HEK293 (cell line): ENCODE data around the gene HIP1.
"Not testable (repeated sequence)": the region's sequence is repeated elsewhere in the genome, so short reads cannot be mapped to it uniquely, and the experiment has no call there.

ENCODE experiments used
- CTCF ChIA-PET: fragments of 350-600 bp; formaldehyde crosslinking; extraction: SDS; loops from one replicate; lab custom pipeline; 2021; ENCODE audit warnings: antibody characterized with exemption; lab: Yijun Ruan, JAX
- POLR2A ChIA-PET: fragments of 300-600 bp; formaldehyde crosslinking; extraction: SDS; loops from one replicate; lab custom pipeline; 2020; ENCODE audit warnings: antibody characterized with exemption, inconsistent platforms; lab: Yijun Ruan, JAX
- H3K27ac ChIP-seq: fragments of 200-500 bp; sonication (Bioruptor generic); 2 replicates; pipeline ENCODE4 v1.5.1; 2014; ENCODE audit warnings: low read depth, low read length, control low read depth, inconsistent platforms; ENCODE audit errors: extremely low read depth
- H3K36me3 ChIP-seq, 2 experiments: fragments of 200-500 bp in 1 of 2; sonication (Bioruptor generic) in 1 of 2; 1 replicate in 1 of 2; 2 replicates in 1 of 2; pipeline ENCODE4 v1.5.1; 2014 to 2017; ENCODE audit warnings: inconsistent platforms in 2 of 2, low read length in 2 of 2; ENCODE audit not compliant: control insufficient read depth in 2 of 2, insufficient read depth in 1 of 2
- H3K4me1 ChIP-seq: fragments of 200-500 bp; sonication (Bioruptor generic); 2 replicates; pipeline ENCODE4 v1.5.1; 2014; ENCODE audit warnings: mild to moderate bottlenecking, low read length, inconsistent platforms; ENCODE audit not compliant: control insufficient read depth, insufficient read depth
- H3K4me3 ChIP-seq: 2 replicates; pipeline ENCODE4 v1.5.1; 2011; ENCODE audit warnings: low read depth, mild to moderate bottlenecking, control low read depth, low read length, moderate library complexity
- H3K9me3 ChIP-seq: fragments of 200-500 bp; sonication (Bioruptor generic); 2 replicates; pipeline ENCODE4 v1.5.1; 2014; ENCODE audit warnings: low read depth, low read length, inconsistent platforms; ENCODE audit not compliant: control insufficient read depth, insufficient read depth
- GLIS1 ChIP-seq: fragments of 450-650 bp; formaldehyde crosslinking; IDR thresholded peaks from 2 replicates; pipeline ENCODE4 v1.5.1; 2016; ENCODE audit warnings: missing biosample characterization, missing genetic modification characterization
- HOXD13 ChIP-seq: sonication (generic); formaldehyde crosslinking; IDR thresholded peaks from 2 replicates; pipeline ENCODE4 v1.8.0; 2022; ENCODE audit warnings: missing genetic modification reagents, borderline replicate concordance
- KLF8 ChIP-seq: fragments of 450-650 bp; formaldehyde crosslinking; IDR thresholded peaks from 2 replicates; pipeline ENCODE4 v1.5.1; 2016; ENCODE audit warnings: missing biosample characterization, missing genetic modification characterization
- MEIS1 ChIP-seq: sonication (generic); formaldehyde crosslinking; IDR thresholded peaks from 2 replicates; pipeline ENCODE4 v1.8.1; 2022; ENCODE audit warnings: missing genetic modification reagents, mild to moderate bottlenecking, borderline replicate concordance
- YY1 ChIP-seq: fragments of 450-650 bp; formaldehyde crosslinking; IDR thresholded peaks from 2 replicates; pipeline ENCODE4 v1.5.1; 2018; ENCODE audit warnings: missing biosample characterization, missing genetic modification characterization
- ZBTB7A ChIP-seq: fragments of 450-650 bp; formaldehyde crosslinking; IDR thresholded peaks from 2 replicates; pipeline ENCODE4 v1.5.1; 2016; ENCODE audit warnings: low read depth, missing biosample characterization, missing genetic modification characterization
- ZFP37 ChIP-seq: fragments of 450-650 bp; formaldehyde crosslinking; IDR thresholded peaks from 2 replicates; pipeline ENCODE4 v1.5.1; 2016; ENCODE audit warnings: missing biosample characterization, missing genetic modification characterization
- ZFP69B ChIP-seq: fragments of 450-650 bp; formaldehyde crosslinking; IDR thresholded peaks from 2 replicates; pipeline ENCODE4 v1.5.1; 2016; ENCODE audit warnings: missing biosample characterization, missing genetic modification characterization
- ZNF133 ChIP-seq: fragments of 450-650 bp; formaldehyde crosslinking; IDR thresholded peaks from 2 replicates; pipeline ENCODE4 v1.5.1; 2016; ENCODE audit warnings: missing biosample characterization, missing genetic modification characterization
- ZNF16 ChIP-seq: fragments of 450-650 bp; formaldehyde crosslinking; IDR thresholded peaks from 2 replicates; pipeline ENCODE4 v1.5.1; 2016; ENCODE audit warnings: low read depth, missing biosample characterization, missing genetic modification characterization
- ZNF248 ChIP-seq: fragments of 450-650 bp; formaldehyde crosslinking; IDR thresholded peaks from 2 replicates; pipeline ENCODE4 v1.5.1; 2017; ENCODE audit warnings: missing biosample characterization, missing genetic modification characterization
- ZNF292 ChIP-seq: fragments of 450-650 bp; formaldehyde crosslinking; IDR thresholded peaks from 2 replicates; pipeline ENCODE4 v1.5.1; 2016; ENCODE audit warnings: low read depth, missing biosample characterization, missing genetic modification characterization, borderline replicate concordance
- ZNF391 ChIP-seq: fragments of 450-650 bp; formaldehyde crosslinking; IDR thresholded peaks from 2 replicates; pipeline ENCODE4 v1.5.1; 2016; ENCODE audit warnings: low read depth, missing biosample characterization, missing genetic modification characterization, borderline replicate concordance
- ZNF544 ChIP-seq: fragments of 450-650 bp; formaldehyde crosslinking; IDR thresholded peaks from 2 replicates; pipeline ENCODE4 v1.5.0; 2017; ENCODE audit warnings: missing biosample characterization, missing genetic modification characterization
- ZNF571 ChIP-seq: fragments of 450-650 bp; formaldehyde crosslinking; IDR thresholded peaks from 2 replicates; pipeline ENCODE4 v1.5.0; 2017; ENCODE audit warnings: missing biosample characterization, missing genetic modification characterization
- ZNF660 ChIP-seq: fragments of 450-650 bp; IDR thresholded peaks from 2 replicates; pipeline ENCODE4 v1.5.1; 2018; ENCODE audit warnings: missing biosample characterization, mild to moderate bottlenecking, missing genetic modification characterization
- ZNF670 ChIP-seq: fragments of 450-650 bp; formaldehyde crosslinking; IDR thresholded peaks from 2 replicates; pipeline ENCODE4 v1.5.1; 2016; ENCODE audit warnings: missing biosample characterization, missing genetic modification characterization, low read depth
- ZNF677 ChIP-seq: fragments of 450-650 bp; IDR thresholded peaks from 2 replicates; pipeline ENCODE4 v1.5.0; 2018; ENCODE audit warnings: missing biosample characterization, mild to moderate bottlenecking, missing genetic modification characterization, moderate library complexity
- ZSCAN4 ChIP-seq: fragments of 450-650 bp; formaldehyde crosslinking; IDR thresholded peaks from 2 replicates; pipeline ENCODE4 v1.5.1; 2017; ENCODE audit warnings: missing biosample characterization, missing genetic modification characterization
- TF ChIP-seq, protein P1 (sequence below): fragments of 450-650 bp; formaldehyde crosslinking; IDR thresholded peaks from 2 replicates; pipeline ENCODE4 v1.5.1; 2016; ENCODE audit warnings: missing biosample characterization, missing genetic modification characterization
- TF ChIP-seq, protein P2 (sequence below): fragments of 450-650 bp; formaldehyde crosslinking; IDR thresholded peaks from 2 replicates; pipeline ENCODE4 v1.5.1; 2016; ENCODE audit warnings: missing biosample characterization, missing genetic modification characterization
- TF ChIP-seq, protein P3 (sequence below): fragments of 450-650 bp; formaldehyde crosslinking; IDR thresholded peaks from 2 replicates; pipeline ENCODE4 v1.5.1; 2016; ENCODE audit warnings: missing biosample characterization, missing genetic modification characterization
- TF ChIP-seq, protein P4 (sequence below): fragments of 450-650 bp; formaldehyde crosslinking; IDR thresholded peaks from 2 replicates; pipeline ENCODE4 v1.5.1; 2016; ENCODE audit warnings: missing biosample characterization, missing genetic modification characterization

HIP1 gene

GRCh38 chr7:75609416-75609815 is 129.3 kb downstream of the HIP1 start:
- H3K9me3 ChIP-seq, CTCF ChIA-PET, H3K4me3 ChIP-seq, H3K36me3 ChIP-seq, POLR2A ChIA-PET, H3K4me1 ChIP-seq, H3K27ac ChIP-seq: not testable (repeated sequence)

- H3K4me3 ChIP-seq, result no peak overlapping the region
- H3K9me3 ChIP-seq, result no peaks in the 10 kb centered on the region
- ChIA-PET CTCF (no interaction called here), POLR2A (no interaction called here)
- peaks cover 2% of the 10 kb centered on the region; the same call in 1 of the 2 replicates for H3K4me1 ChIP-seq
- no peaks in the 10 kb centered on the region for H3K36me3 ChIP-seq
- no peak overlapping the region for H3K27ac ChIP-seq
- TF ChIP-seq ZNF571 (tag by site-specific recombination), result no peak
- TF ChIP-seq ZNF677 (tag by site-specific recombination), result no peak
- peak; percentile 84 for TF ChIP-seq ZNF16 (tag by site-specific recombination)
- TF ChIP-seq ZNF670 (tag by site-specific recombination), result no peak
- no peak for TF ChIP-seq ZSCAN4
- no peak for TF ChIP-seq ZNF248
These were observed 130.2 kb downstream of the HIP1 start for GRCh38 chr7:75608451-75609122.

DNA sequence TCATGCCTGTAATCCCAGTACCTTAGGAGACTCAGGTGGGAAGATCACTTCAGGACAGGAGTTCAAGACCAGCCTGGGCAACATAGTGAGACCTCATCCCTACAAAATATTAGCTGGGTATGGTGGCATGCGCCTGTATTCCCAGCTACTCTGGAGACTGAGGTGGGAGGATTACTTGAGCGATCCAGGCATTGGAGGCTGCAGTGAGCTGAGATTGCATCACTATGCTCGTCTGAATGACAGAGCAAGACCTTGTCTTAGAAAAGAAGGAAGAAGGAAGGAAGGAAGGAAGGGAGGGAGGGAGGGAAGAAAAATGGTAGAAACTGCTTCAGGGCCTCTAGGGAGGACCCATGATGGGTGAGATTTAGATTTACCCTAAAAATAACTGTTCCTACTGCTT is 134.3 kb downstream of the HIP1 start:
- H3K9me3 ChIP-seq, result no peaks in the 10 kb centered on the region
- CTCF ChIA-PET, result no interaction called here
- H3K36me3 ChIP-seq, result no peaks in the 10 kb centered on the region; a peak in 1 of 3 replicates
- POLR2A ChIA-PET, result no interaction called here
- H3K4me1 ChIP-seq, result peaks cover 2% of the 10 kb centered on the region; the same call in 1 of the 2 replicates
- no peak overlapping the region for H3K27ac ChIP-seq
- H3K4me3 ChIP-seq, result no peak overlapping the region
- no peak for TF ChIP-seq ZNF16 (tag by site-specific recombination)
- TF ChIP-seq, protein P1, sequence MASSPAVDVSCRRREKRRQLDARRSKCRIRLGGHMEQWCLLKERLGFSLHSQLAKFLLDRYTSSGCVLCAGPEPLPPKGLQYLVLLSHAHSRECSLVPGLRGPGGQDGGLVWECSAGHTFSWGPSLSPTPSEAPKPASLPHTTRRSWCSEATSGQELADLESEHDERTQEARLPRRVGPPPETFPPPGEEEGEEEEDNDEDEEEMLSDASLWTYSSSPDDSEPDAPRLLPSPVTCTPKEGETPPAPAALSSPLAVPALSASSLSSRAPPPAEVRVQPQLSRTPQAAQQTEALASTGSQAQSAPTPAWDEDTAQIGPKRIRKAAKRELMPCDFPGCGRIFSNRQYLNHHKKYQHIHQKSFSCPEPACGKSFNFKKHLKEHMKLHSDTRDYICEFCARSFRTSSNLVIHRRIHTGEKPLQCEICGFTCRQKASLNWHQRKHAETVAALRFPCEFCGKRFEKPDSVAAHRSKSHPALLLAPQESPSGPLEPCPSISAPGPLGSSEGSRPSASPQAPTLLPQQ (tag by site-specific recombination), result no peak
- TF ChIP-seq, protein P2, sequence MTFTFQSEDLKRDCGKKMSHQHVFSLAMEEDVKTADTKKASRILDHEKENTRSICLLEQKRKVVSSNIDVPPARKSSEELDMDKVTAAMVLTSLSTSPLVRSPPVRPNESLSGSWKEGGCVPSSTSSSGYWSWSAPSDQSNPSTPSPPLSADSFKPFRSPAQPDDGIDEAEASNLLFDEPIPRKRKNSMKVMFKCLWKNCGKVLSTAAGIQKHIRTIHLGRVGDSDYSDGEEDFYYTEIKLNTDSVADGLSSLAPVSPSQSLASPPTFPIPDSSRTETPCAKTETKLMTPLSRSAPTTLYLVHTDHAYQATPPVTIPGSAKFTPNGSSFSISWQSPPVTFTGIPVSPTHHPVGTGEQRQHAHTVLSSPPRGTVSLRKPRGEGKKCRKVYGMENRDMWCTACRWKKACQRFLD (tag by site-specific recombination), result no peak
- TF ChIP-seq, protein P3, sequence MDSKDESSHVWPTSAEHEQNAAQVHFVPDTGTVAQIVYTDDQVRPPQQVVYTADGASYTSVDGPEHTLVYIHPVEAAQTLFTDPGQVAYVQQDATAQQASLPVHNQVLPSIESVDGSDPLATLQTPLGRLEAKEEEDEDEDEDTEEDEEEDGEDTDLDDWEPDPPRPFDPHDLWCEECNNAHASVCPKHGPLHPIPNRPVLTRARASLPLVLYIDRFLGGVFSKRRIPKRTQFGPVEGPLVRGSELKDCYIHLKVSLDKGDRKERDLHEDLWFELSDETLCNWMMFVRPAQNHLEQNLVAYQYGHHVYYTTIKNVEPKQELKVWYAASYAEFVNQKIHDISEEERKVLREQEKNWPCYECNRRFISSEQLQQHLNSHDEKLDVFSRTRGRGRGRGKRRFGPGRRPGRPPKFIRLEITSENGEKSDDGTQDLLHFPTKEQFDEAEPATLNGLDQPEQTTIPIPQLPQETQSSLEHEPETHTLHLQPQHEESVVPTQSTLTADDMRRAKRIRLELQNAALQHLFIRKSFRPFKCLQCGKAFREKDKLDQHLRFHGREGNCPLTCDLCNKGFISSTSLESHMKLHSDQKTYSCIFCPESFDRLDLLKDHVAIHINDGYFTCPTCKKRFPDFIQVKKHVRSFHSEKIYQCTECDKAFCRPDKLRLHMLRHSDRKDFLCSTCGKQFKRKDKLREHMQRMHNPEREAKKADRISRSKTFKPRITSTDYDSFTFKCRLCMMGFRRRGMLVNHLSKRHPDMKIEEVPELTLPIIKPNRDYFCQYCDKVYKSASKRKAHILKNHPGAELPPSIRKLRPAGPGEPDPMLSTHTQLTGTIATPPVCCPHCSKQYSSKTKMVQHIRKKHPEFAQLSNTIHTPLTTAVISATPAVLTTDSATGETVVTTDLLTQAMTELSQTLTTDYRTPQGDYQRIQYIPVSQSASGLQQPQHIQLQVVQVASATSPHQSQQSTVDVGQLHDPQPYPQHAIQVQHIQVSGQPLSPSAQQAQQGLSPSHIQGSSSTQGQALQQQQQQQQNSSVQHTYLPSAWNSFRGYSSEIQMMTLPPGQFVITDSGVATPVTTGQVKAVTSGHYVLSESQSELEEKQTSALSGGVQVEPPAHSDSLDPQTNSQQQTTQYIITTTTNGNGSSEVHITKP (tag by site-specific recombination), result no peak
- no peak for TF ChIP-seq GLIS1 (tag by site-specific recombination)
- no peak for TF ChIP-seq MEIS1
- TF ChIP-seq ZBTB7A (tag by site-specific recombination), result no peak
- TF ChIP-seq ZNF292 (tag by site-specific recombination), result no peak
- no peak for TF ChIP-seq ZFP69B
- no peak for TF ChIP-seq HOXD13 (CRISPR knock-in tag)
- TF ChIP-seq KLF8 (tag by site-specific recombination), result no peak
- TF ChIP-seq ZNF133, result no peak
- no peak for TF ChIP-seq YY1 (tag by site-specific recombination)
- no peak for TF ChIP-seq ZFP37 (tag by site-specific recombination)
- TF ChIP-seq ZNF391, result no peak
- no peak for TF ChIP-seq ZNF544 (tag by site-specific recombination)
- TF ChIP-seq, protein P4, sequence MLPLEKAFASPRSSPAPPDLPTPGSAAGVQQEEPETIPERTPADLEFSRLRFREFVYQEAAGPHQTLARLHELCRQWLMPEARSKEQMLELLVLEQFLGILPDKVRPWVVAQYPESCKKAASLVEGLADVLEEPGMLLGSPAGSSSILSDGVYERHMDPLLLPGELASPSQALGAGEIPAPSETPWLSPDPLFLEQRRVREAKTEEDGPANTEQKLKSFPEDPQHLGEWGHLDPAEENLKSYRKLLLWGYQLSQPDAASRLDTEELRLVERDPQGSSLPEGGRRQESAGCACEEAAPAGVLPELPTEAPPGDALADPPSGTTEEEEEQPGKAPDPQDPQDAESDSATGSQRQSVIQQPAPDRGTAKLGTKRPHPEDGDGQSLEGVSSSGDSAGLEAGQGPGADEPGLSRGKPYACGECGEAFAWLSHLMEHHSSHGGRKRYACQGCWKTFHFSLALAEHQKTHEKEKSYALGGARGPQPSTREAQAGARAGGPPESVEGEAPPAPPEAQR (tag by site-specific recombination), result no peak
- TF ChIP-seq ZNF660 (tag by site-specific recombination), result no peak
